H1 (cell line): Measurements from ENCODE around the gene ELL. TPM values are rescaled to one million over a fixed set of nuclear protein-coding genes. Genes with fewer than 3 reads are reported as not detected.
A peak's percentile ranks its signal among the peaks of the same experiment; 100 is the strongest.

Experiments used
- CTCF ChIA-PET: fragments of 300-600 bp; sonication (Branson Sonifier 250); formaldehyde crosslinking; loops from one replicate; lab custom pipeline; 2021; ENCODE audit not compliant: partially characterized antibody; lab: Charles Lee
- POLR2A ChIA-PET: fragments of 300-600 bp; sonication (Branson Sonifier 250); formaldehyde crosslinking; loops from one replicate; lab custom pipeline; 2021; ENCODE audit warnings: inconsistent platforms; ENCODE audit not compliant: partially characterized antibody; lab: Charles Lee
- DNase-seq, 2 experiments: peaks; one replicate each; pipeline versions ENCODE4 v3.0.0 to v3.0.0-alpha.2; 2010 to 2022; ENCODE audit warnings: low spot score in 2 of 2, low read depth in 1 of 2, mixed read lengths in 1 of 2
- FAIRE-seq: peaks from 2 replicates; lab custom pipeline; 2011; peaks lifted over from hg19 to GRCh38; lab: Jason Lieb, UNC
- H2AFZ ChIP-seq: 2 replicates; pipeline ENCODE4 v1.8.1; 2012; ENCODE audit warnings: low read length, inconsistent platforms
- H2AK5ac ChIP-seq: 2 replicates; pipeline ENCODE4 v1.6.1; 2013; ENCODE audit warnings: low read depth, low read length
- H2BK120ac ChIP-seq: replicated peaks from 2 replicates; pipeline ENCODE3; 2013; ENCODE audit warnings: low read depth, low read length, inconsistent platforms
- H2BK12ac ChIP-seq: 2 replicates; pipeline ENCODE4 v1.6.1; 2013; ENCODE audit warnings: low read depth, low read length
- H2BK15ac ChIP-seq: 2 replicates; pipeline ENCODE4 v1.6.1; 2013; ENCODE audit warnings: low read length
- H2BK20ac ChIP-seq: 2 replicates; pipeline ENCODE4 v1.6.1; 2013; ENCODE audit warnings: low read length
- H2BK5ac ChIP-seq: 2 replicates; pipeline ENCODE4 v1.6.1; 2013; ENCODE audit warnings: low read depth, low read length
- H3K14ac ChIP-seq: 2 replicates; pipeline ENCODE4 v1.6.1; 2013; ENCODE audit warnings: inconsistent platforms; ENCODE audit not compliant: insufficient read length
- H3K18ac ChIP-seq: 2 replicates; pipeline ENCODE4 v1.6.1; 2013; ENCODE audit warnings: low read length; ENCODE audit errors: extremely low read depth
- H3K23ac ChIP-seq: 2 replicates; pipeline ENCODE4 v1.6.1; 2013; ENCODE audit warnings: inconsistent platforms; ENCODE audit not compliant: insufficient read length
- H3K23me2 ChIP-seq: 2 replicates; pipeline ENCODE4 v1.6.1; 2013; ENCODE audit warnings: low read depth, low read length
- H3K27ac ChIP-seq: 2 replicates; pipeline ENCODE4 v1.6.1; 2011; ENCODE audit warnings: low read depth, low read length, inconsistent platforms
- H3K27me3 ChIP-seq, 4 experiments: replicated peaks in 1 of 4; 1 replicate in 1 of 4; 2 replicates in 3 of 4; pipeline versions ENCODE4 v1.6.1 to v1.8.1; 2011 to 2013; ENCODE audit warnings: low read length in 3 of 4, mild to moderate bottlenecking in 3 of 4, inconsistent platforms in 2 of 4, mixed read lengths in 2 of 4, moderate library complexity in 1 of 4; ENCODE audit not compliant: control insufficient read depth in 3 of 4, insufficient read depth in 3 of 4; ENCODE audit errors: extremely low read depth in 1 of 4
- H3K36me3 ChIP-seq, 4 experiments: 2 replicates each; pipeline versions ENCODE4 v1.6.1 to v1.8.1; 2011 to 2013; ENCODE audit warnings: mild to moderate bottlenecking in 4 of 4, low read length in 3 of 4, moderate library complexity in 2 of 4, control low read depth in 1 of 4, inconsistent platforms in 1 of 4; ENCODE audit not compliant: insufficient read depth in 4 of 4, control insufficient read depth in 2 of 4
- H3K4ac ChIP-seq: replicated peaks from 2 replicates; pipeline ENCODE3; 2013; ENCODE audit warnings: low read length, low read depth, mixed read lengths, inconsistent platforms; ENCODE audit not compliant: insufficient read length
- H3K4me1 ChIP-seq, 4 experiments: replicated peaks in 1 of 4; 1 replicate in 1 of 4; 2 replicates in 3 of 4; pipeline versions ENCODE4 v1.6.1 to v1.8.1; 2011 to 2013; ENCODE audit warnings: low read length in 3 of 4, inconsistent platforms in 2 of 4, mixed read lengths in 1 of 4; ENCODE audit not compliant: insufficient read depth in 4 of 4, control insufficient read depth in 3 of 4
- H3K4me2 ChIP-seq, 2 experiments: 2 replicates each; pipeline versions ENCODE4 v1.6.1 to v1.8.1; 2011 to 2013; ENCODE audit warnings: low read depth in 2 of 2, low read length in 2 of 2, control low read depth in 1 of 2, inconsistent platforms in 1 of 2, mild to moderate bottlenecking in 1 of 2; ENCODE audit not compliant: insufficient read depth in 1 of 2
- H3K4me3 ChIP-seq, 4 experiments: fragments of 200-600, 300-600 bp in 1 of 4; sonication (generic), shearing (Covaris generic), sonication (Bioruptor Twin) in 1 of 4; 2 replicates each; pipeline versions ENCODE4 v1.5.1 to v1.8.1; 2011 to 2016; ENCODE audit warnings: low read length in 4 of 4, low read depth in 3 of 4, control low read depth in 2 of 4, inconsistent platforms in 2 of 4, mild to moderate bottlenecking in 2 of 4, mixed read lengths in 1 of 4, moderate library complexity in 1 of 4; ENCODE audit not compliant: insufficient read depth in 2 of 4; ENCODE audit errors: extremely low read depth in 1 of 4
- H3K56ac ChIP-seq: replicated peaks from 2 replicates; pipeline ENCODE3; 2013; ENCODE audit warnings: low read depth, mild to moderate bottlenecking, mixed read lengths, low read length, inconsistent platforms; ENCODE audit not compliant: insufficient read length
- H3K79me1 ChIP-seq: 2 replicates; pipeline ENCODE4 v1.6.1; 2013; ENCODE audit warnings: low read depth, low read length, control low read depth
- H3K79me2 ChIP-seq, 2 experiments: 2 replicates each; pipeline versions ENCODE4 v1.6.1 to v1.8.1; 2012 to 2013; ENCODE audit warnings: low read length in 2 of 2, mild to moderate bottlenecking in 2 of 2, inconsistent platforms in 1 of 2; ENCODE audit not compliant: insufficient read depth in 2 of 2, control insufficient read depth in 1 of 2
- H3K9ac ChIP-seq, 4 experiments: replicated peaks in 1 of 4; 1 replicate in 1 of 4; 2 replicates in 3 of 4; pipeline versions ENCODE4 v1.6.1 to v1.8.1; 2011 to 2013; ENCODE audit warnings: low read depth in 3 of 4, low read length in 3 of 4, control low read depth in 2 of 4, mild to moderate bottlenecking in 2 of 4, moderate library complexity in 2 of 4, inconsistent platforms in 1 of 4; ENCODE audit errors: extremely low read depth in 1 of 4
- H3K9me3 ChIP-seq, 2 experiments: 2 replicates each; pipeline versions ENCODE4 v1.6.1 to v1.8.1; 2012 to 2013; ENCODE audit warnings: mild to moderate bottlenecking in 2 of 2, moderate library complexity in 2 of 2, control low read depth in 1 of 2, inconsistent platforms in 1 of 2, low read depth in 1 of 2, low read length in 1 of 2, mixed read lengths in 1 of 2; ENCODE audit not compliant: insufficient read depth in 2 of 2
- H4K20me1 ChIP-seq, 2 experiments: replicated peaks in 1 of 2; 2 replicates each; pipeline versions ENCODE3 to v1.8.1; 2011 to 2013; ENCODE audit warnings: inconsistent platforms in 2 of 2, low read length in 2 of 2, mild to moderate bottlenecking in 1 of 2; ENCODE audit not compliant: insufficient read depth in 2 of 2, control insufficient read depth in 1 of 2
- H4K5ac ChIP-seq: 2 replicates; pipeline ENCODE4 v1.6.1; 2013; ENCODE audit warnings: low read length, low read depth, mixed read lengths, inconsistent platforms; ENCODE audit not compliant: insufficient read length
- H4K8ac ChIP-seq: 2 replicates; pipeline ENCODE4 v1.8.0; 2013; ENCODE audit warnings: mild to moderate bottlenecking, moderate library complexity, low read length, inconsistent platforms; ENCODE audit not compliant: insufficient read depth; ENCODE audit errors: extremely low read depth
- H4K91ac ChIP-seq: replicated peaks from 2 replicates; pipeline ENCODE3; 2013; ENCODE audit warnings: low read length, mixed read lengths, inconsistent platforms; ENCODE audit not compliant: insufficient read length
- CEBPB ChIP-seq: IDR thresholded peaks from 2 replicates; pipeline ENCODE4 v1.6.1; 2012; ENCODE audit warnings: low read depth, low read length
- NANOG ChIP-seq: IDR thresholded peaks from 2 replicates; pipeline ENCODE4 v1.6.1; 2011; ENCODE audit warnings: low read length, low read depth, mild to moderate bottlenecking, inconsistent platforms; ENCODE audit not compliant: insufficient read depth, poor library complexity, severe bottlenecking
- POLR2A ChIP-seq, 2 experiments: IDR thresholded peaks; 1 replicate in 1 of 2; 2 replicates in 1 of 2; pipeline ENCODE4 v1.6.1; 2011; ENCODE audit warnings: low read depth in 2 of 2, low read length in 2 of 2, mild to moderate bottlenecking in 2 of 2; ENCODE audit errors: control extremely low read depth in 1 of 2
- SP2 ChIP-seq: IDR thresholded peaks from 2 replicates; pipeline ENCODE4 v1.6.1; 2012; ENCODE audit warnings: mild to moderate bottlenecking, low read length, inconsistent platforms
- WGBS, 2 experiments: shearing (Covaris generic) in 1 of 2; methylation state at CpG; one replicate each; pipeline versions ENCODE4 v1.1.6 to v1.1.7; 2013 to 2015; ENCODE audit warnings: low lambda C conversion rate in 2 of 2, mixed read lengths in 2 of 2, inconsistent platforms in 1 of 2, low coverage in 1 of 2, missing lambda C conversion rate in 1 of 2; ENCODE audit not compliant: insufficient replicate concordance in 2 of 2, insufficient coverage in 1 of 2, insufficient read length in 1 of 2; ENCODE audit errors: extremely low coverage in 1 of 2, missing lambda C conversion rate in 1 of 2; 5-methylcytosine and 5-hydroxymethylcytosine counted together
- polyA plus RNA-seq, 7 experiments: library from polyadenylated mRNA; depleted of rRNA in 3 of 7; stranded (reverse) in 5 of 7; unstranded in 2 of 7; fragments of >200 nt in 5 of 7; fragments of 200-250 nt in 2 of 7; gene quantifications; 1 replicate in 5 of 7; 2 replicates in 1 of 7; 4 replicates in 1 of 7; pipeline versions ENCODE4 v1.2.1 to v1.2.3, GENCODE V29; 2011 to 2013; ENCODE audit warnings: missing spikeins in 2 of 7, mixed read lengths in 2 of 7
- total RNA-seq: library from RNA; stranded (reverse); fragmentation: NEBNext Ultra II Directional; extraction: Animal tissue kit (Norgen Biotek cat#: 25700); gene quantifications from 2 replicates; pipeline ENCODE4 v1.2.1, GENCODE V29; 2021
- TF ChIP-seq, protein P1 (sequence below), 3 experiments: IDR thresholded peaks; 1 replicate in 2 of 3; 2 replicates in 1 of 3; pipeline versions ENCODE4 v1.5.1 to v1.6.1; 2011; ENCODE audit warnings: low read length in 3 of 3, mild to moderate bottlenecking in 3 of 3, inconsistent platforms in 2 of 3, low read depth in 1 of 3, moderate library complexity in 1 of 3; ENCODE audit not compliant: insufficient read depth in 1 of 3; ENCODE audit errors: control extremely low read depth in 1 of 3

Gene ELL
- total and polyA plus RNA-seq, 2 of the 8 experiments (the other 6 are each of a cell fraction or from before 2014, with no cell fraction given) = 5.2 to 10.5 TPM

DNA sequence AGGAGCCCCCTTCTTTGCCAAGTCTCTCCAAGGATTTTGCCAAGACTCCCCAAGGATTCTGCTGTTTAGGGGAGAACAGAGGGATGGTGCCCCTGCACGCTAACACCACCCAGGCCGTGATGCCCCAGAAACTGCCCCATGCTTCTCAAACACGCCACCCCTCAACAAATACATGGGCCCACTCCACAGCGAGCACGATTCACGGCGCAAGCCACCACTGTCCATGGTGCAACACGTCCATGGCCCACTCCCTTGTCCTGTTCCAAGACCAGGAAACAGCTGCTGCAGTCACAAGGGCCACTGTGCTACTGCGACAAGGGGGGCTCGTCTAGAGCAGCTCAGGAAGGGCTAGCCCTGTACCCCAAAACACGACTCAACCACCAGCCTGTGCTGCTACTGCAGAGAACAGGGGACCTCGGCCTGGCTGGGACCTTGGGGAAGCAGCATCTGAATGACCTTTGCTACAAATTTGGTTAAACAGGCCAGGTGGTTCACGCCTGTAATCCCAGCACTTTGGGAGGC is 47.4 kb downstream of the ELL start:
- Histone ChIP-seq H3K27ac (no peak overlapping the region), H3K9ac (no peak overlapping the region), H3K9me3 (no peaks in the 10 kb centered on the region), H3K18ac (no peak overlapping the region)
- DNase-seq = no peak
- TF ChIP-seq SP2 (no peak), POLR2A (IDR thresholded peaks at IDR 0.05; ENCODE audit: control extremely low read depth in 1 of 2, low read depth in 2 of 2, low read length in 2 of 2) (no peak), CEBPB (no peak), NANOG (no peak)
- TF ChIP-seq, protein P1, sequence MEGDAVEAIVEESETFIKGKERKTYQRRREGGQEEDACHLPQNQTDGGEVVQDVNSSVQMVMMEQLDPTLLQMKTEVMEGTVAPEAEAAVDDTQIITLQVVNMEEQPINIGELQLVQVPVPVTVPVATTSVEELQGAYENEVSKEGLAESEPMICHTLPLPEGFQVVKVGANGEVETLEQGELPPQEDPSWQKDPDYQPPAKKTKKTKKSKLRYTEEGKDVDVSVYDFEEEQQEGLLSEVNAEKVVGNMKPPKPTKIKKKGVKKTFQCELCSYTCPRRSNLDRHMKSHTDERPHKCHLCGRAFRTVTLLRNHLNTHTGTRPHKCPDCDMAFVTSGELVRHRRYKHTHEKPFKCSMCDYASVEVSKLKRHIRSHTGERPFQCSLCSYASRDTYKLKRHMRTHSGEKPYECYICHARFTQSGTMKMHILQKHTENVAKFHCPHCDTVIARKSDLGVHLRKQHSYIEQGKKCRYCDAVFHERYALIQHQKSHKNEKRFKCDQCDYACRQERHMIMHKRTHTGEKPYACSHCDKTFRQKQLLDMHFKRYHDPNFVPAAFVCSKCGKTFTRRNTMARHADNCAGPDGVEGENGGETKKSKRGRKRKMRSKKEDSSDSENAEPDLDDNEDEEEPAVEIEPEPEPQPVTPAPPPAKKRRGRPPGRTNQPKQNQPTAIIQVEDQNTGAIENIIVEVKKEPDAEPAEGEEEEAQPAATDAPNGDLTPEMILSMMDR (IDR thresholded peaks at IDR 0.05; ENCODE audit: control extremely low read depth in 1 of 3, insufficient read depth in 1 of 3, low read depth in 1 of 3, low read length in 3 of 3) = no peak
- TF ChIP-seq, all 59 proteins: peak for 0
- CTCF ChIA-PET = interaction anchor here (0.7 to 11.1 kb wide), 13 partner anchors 10 to 799 kb away, joined by 3 to 213 read pairs (median 5); partner anchors contain the start of gene REX1BD
- Histone ChIP-seq H3K27me3 (no peaks in the 10 kb centered on the region), H2BK20ac (no peak overlapping the region), H3K79me1 (peaks cover 10% of the 10 kb centered on the region), H2AK5ac (no peak overlapping the region), H3K23me2 (no peaks in the 10 kb centered on the region), H3K79me2 (peaks cover 0 to 8% of the 10 kb centered on the region in 2 experiments; a peak in 1 of 4 replicates), H3K56ac (no peak overlapping the region), H2BK120ac (no peak overlapping the region), H2BK5ac (no peak overlapping the region), H3K14ac (no peak overlapping the region), H2BK15ac (no peak overlapping the region), H4K5ac (no peak overlapping the region), H2BK12ac (no peak overlapping the region), H2AFZ (no peak overlapping the region), H3K4ac (peak overlapping the region; percentile 22), H3K23ac (no peak overlapping the region), H3K4me1 (peaks cover 0 to 1% (median 0%) of the 10 kb centered on the region in 4 experiments; a peak in 2 of 7 replicates), H4K20me1 (peaks cover 2 to 22% of the 10 kb centered on the region in 2 experiments), H3K36me3 (no peaks in the 10 kb centered on the region), H3K4me3 (no peak overlapping the region), H3K4me2 (no peak overlapping the region), H4K8ac (0 out of 2 replicates have a peak overlapping the region, but pooled peaks have one; percentile 12), H4K91ac (no peak overlapping the region)
- FAIRE-seq = no peak
- POLR2A ChIA-PET = interaction anchor here (1.2 to 1.6 kb wide), 3 partner anchors 11 to 98 kb away, joined by 3 to 4 read pairs (median 3); partner anchors contain the start of gene UBA52
- 87% methylated on average over 13 of the region's 13 CpGs; no CpG with 5 or more reads in 1 of the 2 experiments for WGBS, 2 experiments
